Chondrocyte (in vitro differentiated cells): ENCODE data around the gene PLCH1. TPM values are rescaled to one million over a fixed set of nuclear protein-coding genes. Genes with fewer than 3 reads are reported as not detected.

Experiments
- DNase-seq: peaks from one replicate; pipeline ENCODE4 v3.0.0; 2021; ENCODE audit warnings: mixed read lengths, low spot score
- H3K27ac Mint-ChIP-seq: one replicate; pipeline ENCODE4 v1.8.0; 2021; ENCODE audit warnings: mild to moderate bottlenecking, moderate library complexity, mixed read lengths; ENCODE audit not compliant: unreplicated experiment
- H3K27me3 Mint-ChIP-seq: 2 replicates; pipeline ENCODE4 v1.8.0; 2021; ENCODE audit warnings: low read depth, mixed read lengths
- H3K36me3 Mint-ChIP-seq: 2 replicates; pipeline ENCODE4 v1.8.0; 2021; ENCODE audit warnings: low read depth, mixed read lengths
- H3K4me1 Mint-ChIP-seq: 2 replicates; pipeline ENCODE4 v1.8.0; 2021; ENCODE audit warnings: low read depth, mild to moderate bottlenecking, mixed read lengths
- H3K4me3 Mint-ChIP-seq: one replicate; pipeline ENCODE4 v1.8.0; 2021; ENCODE audit warnings: mild to moderate bottlenecking, moderate library complexity, mixed read lengths; ENCODE audit not compliant: unreplicated experiment
- H3K9me3 Mint-ChIP-seq: 2 replicates; pipeline ENCODE4 v1.8.0; 2021; ENCODE audit warnings: low read depth, mixed read lengths
- CTCF ChIP-seq: fragments of 200-600 bp; sonication (generic); IDR thresholded peaks from 2 replicates; pipeline ENCODE4 v1.5.0; 2021; ENCODE audit warnings: antibody characterized with exemption, mild to moderate bottlenecking, moderate library complexity
- total RNA-seq: library from RNA; stranded (reverse); gene quantifications from 3 replicates; pipeline ENCODE4 v1.2.1, GENCODE V29; 2021

Gene PLCH1
- total RNA-seq, 1 donor from 2014 or later: 0.17 TPM

GRCh38 chr3:155581579-155581978 is 163.3 kb downstream of the PLCH1 start:
- DNase-seq: no peak
- TF ChIP-seq CTCF: no peak
- H3K27me3 Mint-ChIP-seq: peaks cover 13% of the 10 kb centered on the region
- no peak overlapping the region for H3K27ac Mint-ChIP-seq
- H3K36me3 Mint-ChIP-seq: no peaks in the 10 kb centered on the region
- H3K4me3 Mint-ChIP-seq: no peak overlapping the region
- no peaks in the 10 kb centered on the region for H3K4me1 Mint-ChIP-seq
- no peaks in the 10 kb centered on the region for H3K9me3 Mint-ChIP-seq

DNA sequence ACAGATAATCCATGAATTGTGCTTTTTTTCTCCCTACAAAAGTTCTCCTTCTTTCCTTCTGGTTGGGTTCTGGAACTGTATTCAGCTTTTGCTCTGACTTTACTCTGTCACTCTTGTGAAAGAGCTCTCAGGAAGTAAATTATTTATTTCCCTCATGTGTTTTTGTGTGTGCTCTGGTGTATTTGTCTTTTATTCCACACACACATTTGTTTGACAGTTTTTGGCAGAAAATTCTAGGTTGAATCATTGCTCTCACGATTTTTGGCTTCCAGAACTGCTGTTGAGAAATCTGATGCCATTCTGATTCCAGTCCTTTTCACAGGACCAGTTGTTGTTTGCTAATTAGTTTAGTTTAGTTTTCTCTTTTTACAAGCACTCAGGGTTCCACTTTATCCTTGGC is 172.8 kb downstream of the PLCH1 start:
- Mint-ChIP-seq H3K27ac (no peak overlapping the region), H3K36me3 (no peaks in the 10 kb centered on the region), H3K4me1 (no peaks in the 10 kb centered on the region), H3K4me3 (no peak overlapping the region), H3K27me3 (peaks cover 4% of the 10 kb centered on the region), H3K9me3 (peaks cover 3% of the 10 kb centered on the region)
- DNase-seq: no peak
- TF ChIP-seq CTCF: no peak

DNA sequence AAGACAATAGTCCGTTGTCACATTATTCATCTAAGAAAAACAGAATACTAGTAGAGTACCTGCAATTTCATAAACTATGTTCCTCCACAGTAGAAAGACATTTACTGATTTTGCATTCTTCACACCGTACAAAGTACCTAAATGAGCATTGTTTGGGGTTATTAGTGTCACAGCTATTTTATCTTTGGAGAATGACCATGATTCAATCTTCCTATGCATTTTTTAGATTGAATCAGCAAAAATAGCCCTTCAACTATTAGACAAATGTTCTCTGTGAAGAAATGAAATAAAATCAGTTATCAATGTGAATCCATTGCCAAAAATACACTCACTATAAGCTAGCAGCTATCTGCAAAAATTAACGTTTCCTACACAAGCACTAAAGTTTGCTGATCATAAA is 176.6 kb downstream of the PLCH1 start:
- Mint-ChIP-seq H3K9me3 (peaks cover under 1% of the 10 kb centered on the region), H3K27ac (no peak overlapping the region), H3K36me3 (no peaks in the 10 kb centered on the region), H3K4me1 (no peaks in the 10 kb centered on the region), H3K27me3 (no peaks in the 10 kb centered on the region), H3K4me3 (no peak overlapping the region)
- DNase-seq: no peak
- no peak for TF ChIP-seq CTCF

GRCh38 chr3:155560594-155560993 is 184.3 kb downstream of the PLCH1 start:
- H3K4me1 Mint-ChIP-seq: no peaks in the 10 kb centered on the region
- TF ChIP-seq CTCF: no peak
- no peaks in the 10 kb centered on the region for H3K9me3 Mint-ChIP-seq
- no peaks in the 10 kb centered on the region for H3K27me3 Mint-ChIP-seq
- no peak overlapping the region for H3K4me3 Mint-ChIP-seq
- no peak overlapping the region for H3K27ac Mint-ChIP-seq
- DNase-seq: no peak
- H3K36me3 Mint-ChIP-seq: no peaks in the 10 kb centered on the region

DNA sequence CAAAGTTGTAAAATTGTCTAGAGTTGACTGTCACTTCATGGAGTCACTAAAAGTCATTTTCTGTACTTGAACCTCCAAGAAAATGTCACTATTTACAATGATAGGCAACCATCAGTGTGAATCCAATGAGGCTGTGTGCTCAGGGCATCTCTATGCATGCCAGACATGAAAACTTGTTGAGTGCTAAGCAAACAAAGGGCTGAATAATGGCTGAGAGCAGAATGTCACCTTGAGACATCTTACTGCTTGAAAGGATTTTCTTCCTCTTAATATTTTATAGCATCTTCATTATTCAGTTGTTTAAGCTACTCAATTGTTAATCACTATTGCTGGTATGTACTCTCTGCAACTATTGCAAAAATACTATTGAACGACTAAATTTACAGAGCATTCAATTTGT is 184.7 kb downstream of the PLCH1 start:
- Mint-ChIP-seq H3K9me3 (no peaks in the 10 kb centered on the region), H3K36me3 (no peaks in the 10 kb centered on the region), H3K4me3 (no peak overlapping the region), H3K27ac (no peak overlapping the region), H3K27me3 (no peaks in the 10 kb centered on the region), H3K4me1 (no peaks in the 10 kb centered on the region)
- DNase-seq: no peak
- no peak for TF ChIP-seq CTCF
